Activated CD4-positive, CD25-positive, alpha-beta regulatory T cell treated with anti-CD3 and anti-CD28 coated beads, Interleukin-2, amount 50 U/mL, for 72 hours (primary cell): ENCODE measurements around the gene ARL15.
"Not testable (repeated sequence)": the region's sequence is repeated elsewhere in the genome, so short reads cannot be mapped to it uniquely, and the experiment has no call there.

Experiments used
- DNase-seq: peaks from one replicate; pipeline ENCODE4 v3.0.0; 2021

Gene ARL15

DNA sequence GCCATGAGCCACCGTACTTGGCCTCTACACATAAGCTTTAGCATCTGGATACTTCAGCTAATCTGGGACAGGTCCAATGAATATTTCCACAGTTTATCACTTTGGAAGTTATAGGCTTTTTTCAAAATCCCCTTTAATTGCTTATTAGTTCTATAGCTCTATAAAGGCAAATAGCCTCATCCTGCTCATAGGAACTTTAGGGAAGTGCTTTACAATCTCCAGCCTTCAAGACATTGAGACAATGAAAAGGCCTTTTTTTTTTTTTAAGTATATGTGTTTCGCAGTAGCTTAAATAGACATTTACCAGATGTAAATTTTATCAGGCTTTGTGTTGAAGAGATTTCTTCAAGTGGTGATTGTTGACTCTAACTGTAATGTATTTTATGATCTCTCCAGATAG is 224.2 kb downstream of the ARL15 start:
- no peak for DNase-seq

DNA sequence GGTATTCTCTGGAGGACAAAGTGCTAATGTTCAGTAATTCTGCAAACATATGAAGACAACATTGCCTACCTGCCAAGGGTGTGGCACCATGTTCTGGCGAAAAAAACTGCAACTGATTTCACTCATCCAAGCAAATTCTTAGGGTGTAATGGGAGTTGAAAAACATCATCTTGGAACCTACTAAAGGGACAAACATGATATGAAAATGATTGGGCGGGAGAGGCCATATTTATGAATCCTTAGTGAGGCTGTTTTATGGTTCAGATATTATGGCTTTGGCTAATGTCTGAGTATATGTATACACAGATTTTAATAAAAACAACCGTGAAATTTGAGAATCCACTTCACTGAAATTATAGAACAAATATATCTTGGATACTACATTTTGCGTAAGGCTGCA is 225.7 kb downstream of the ARL15 start:
- no peak for DNase-seq

- DNase-seq, result no peak
Observed at GRCh38 chr5:54083851-54084250, 226.5 kb downstream of the ARL15 start.

GRCh38 chr5:54083245-54083644 is 227.1 kb downstream of the ARL15 start:
- DNase-seq, result no peak

DNA sequence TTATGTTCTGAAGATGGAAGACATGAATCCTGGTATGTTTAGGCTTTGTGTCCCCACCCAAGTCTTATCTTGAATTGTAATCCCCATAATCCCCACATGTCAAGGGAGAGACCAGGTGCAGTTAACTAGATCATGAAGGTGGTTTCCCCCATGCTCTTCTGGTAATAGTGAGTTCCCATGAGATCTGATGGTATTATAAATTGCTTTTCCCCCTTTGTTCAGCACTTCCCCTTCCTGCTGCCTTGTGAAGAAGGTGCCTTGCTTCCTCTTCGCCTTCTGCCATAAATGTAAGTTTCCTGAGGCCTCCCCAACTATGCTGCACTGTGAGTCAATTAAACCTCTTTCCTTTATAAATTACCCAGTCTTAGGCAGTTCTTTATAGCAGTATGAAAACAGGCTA is 229.0 kb downstream of the ARL15 start:
- no peak for DNase-seq

DNA sequence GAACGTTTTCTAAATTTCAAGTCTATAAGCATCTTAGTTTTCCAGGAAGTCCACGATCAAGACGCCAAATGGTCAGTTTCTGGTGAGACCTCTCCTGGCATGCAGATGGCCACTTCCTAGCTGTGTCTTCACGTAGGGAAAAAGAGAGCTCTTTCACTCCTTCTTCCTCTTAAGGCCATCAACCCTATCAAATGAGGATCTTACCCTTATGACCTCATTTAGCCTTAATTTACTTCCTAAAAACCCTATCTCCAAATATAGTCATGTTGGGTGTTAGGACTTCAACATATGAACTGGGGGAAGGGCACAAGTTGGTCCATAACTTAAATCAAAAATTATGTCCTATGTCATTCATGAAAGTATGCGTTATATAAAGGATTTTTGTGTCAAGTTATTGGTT is 229.5 kb downstream of the ARL15 start:
- no peak for DNase-seq

DNA sequence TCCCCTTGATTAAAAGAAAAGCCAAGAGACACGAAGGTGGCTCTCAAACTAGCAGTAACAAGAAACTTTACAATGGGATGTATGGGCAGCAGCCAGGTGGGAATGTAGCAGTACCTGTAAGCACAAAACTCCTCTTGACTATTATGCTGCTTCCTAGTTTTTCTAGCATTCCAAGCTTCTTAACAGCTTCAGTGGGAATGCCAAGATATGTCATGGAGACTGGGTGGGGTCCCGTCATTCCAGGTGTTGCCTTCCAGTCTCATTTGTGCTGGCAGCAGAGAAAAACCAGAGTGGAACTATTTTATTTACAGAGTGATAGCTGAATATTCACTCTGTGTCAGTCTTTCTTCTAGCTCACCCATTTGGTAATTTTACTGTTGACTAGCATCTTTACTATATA is 236.6 kb downstream of the ARL15 start:
- DNase-seq, result no peak

GRCh38 chr5:54073131-54073530 is 237.2 kb downstream of the ARL15 start:
- no peak for DNase-seq

DNA sequence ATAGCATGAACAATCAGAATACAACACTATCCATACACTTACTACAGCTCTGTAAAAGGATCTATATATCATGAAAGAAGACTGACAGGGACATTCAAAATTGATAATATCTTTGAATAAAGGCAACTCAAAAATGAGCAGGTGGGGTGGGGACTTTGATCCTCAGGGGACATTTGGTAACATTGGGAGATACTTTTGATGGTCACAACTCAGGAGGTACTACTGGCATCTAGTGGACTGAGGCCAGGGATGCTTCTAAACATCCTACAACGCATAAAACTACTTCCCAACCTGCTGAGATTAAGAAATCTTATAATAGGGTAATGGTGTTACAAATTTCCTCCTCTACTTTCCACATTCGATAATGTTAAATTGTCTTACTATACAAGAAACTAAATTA is 243.9 kb downstream of the ARL15 start:
- no peak for DNase-seq

- no peak for DNase-seq
Observed at GRCh38 chr5:54063817-54064216, 246.6 kb downstream of the ARL15 start.

GRCh38 chr5:54062958-54063357 is 247.4 kb downstream of the ARL15 start:
- DNase-seq, result no peak

DNA sequence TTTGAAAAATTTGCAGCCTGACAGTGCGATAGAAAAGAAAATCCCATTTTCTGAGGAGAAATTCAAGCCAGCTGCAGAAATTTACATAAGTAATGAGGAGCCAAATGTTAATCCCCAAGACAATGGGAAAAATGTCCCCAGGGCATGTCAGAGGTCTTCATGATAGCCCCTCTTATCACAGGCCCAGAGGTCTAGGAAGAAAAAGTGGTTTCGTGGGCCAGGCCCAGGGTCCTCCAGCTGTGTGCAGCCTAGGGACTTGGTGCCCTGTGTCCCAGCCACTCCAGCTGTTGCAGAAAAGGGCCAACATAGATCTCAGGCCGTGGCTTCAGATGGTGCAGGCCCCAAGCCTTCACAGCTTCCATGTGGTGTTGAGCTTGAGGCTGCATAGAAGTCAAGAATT is 249.5 kb downstream of the ARL15 start:
- not testable (repeated sequence) for DNase-seq

DNA sequence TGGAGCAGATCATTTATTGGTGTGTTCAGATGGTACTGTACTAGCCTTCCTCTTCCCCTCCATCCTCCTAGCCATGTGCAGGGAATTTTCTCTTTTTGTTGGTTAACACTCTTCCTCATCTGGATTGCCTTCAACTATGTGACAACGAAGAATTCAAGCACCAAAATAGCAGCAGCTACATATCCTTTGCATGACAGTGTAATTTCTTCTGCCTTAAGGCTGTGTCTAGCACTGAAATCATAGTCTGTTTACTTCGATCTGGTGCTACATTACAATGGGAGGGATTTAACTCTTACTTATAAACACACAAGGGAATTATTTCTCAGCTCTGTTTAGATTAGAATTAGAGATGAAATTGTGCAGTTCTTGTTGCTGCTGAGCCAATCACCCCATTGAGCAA is 260.4 kb downstream of the ARL15 start:
- no peak for DNase-seq

DNA sequence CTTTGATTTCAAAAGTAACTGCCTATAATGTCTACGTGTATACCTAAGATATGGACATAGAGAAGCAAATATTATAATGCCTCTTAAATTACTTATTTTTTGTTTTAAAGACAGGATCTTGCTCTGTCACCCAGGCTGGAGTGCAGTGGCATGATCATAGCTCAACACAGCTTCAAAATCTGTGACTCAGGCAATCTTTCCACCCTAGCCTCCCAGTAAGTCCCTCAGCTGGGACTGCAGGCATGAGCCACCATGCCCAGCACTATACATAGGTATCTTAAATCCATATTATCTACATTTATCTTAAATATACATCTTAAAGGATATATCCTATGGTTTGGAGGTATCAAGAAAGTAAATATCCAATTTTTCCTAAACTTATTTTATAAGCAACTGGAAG is 261.2 kb downstream of the ARL15 start:
- no peak for DNase-seq

GRCh38 chr5:54045077-54045792 is 265.1 kb downstream of the ARL15 start:
- DNase-seq, result no peak

DNA sequence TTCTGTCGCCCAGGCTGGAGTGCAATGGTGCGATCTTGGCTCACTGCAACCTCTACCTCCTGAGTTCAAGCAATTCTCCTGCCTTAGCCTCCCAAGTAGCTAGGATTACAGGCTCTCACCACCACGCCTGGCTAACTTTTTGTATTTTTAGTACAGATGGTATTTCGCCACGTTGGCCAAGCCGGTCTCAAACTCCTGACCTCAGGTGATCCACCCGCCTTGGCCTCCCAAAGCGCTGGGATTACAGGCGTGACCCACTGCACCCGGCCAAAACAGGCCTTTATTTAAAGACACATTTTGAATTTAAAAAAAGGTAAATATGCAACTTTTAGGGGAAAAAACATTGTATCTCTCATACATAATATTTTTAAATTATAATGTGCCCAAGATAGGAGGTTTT is 266.1 kb downstream of the ARL15 start:
- not testable (repeated sequence) for DNase-seq

DNA sequence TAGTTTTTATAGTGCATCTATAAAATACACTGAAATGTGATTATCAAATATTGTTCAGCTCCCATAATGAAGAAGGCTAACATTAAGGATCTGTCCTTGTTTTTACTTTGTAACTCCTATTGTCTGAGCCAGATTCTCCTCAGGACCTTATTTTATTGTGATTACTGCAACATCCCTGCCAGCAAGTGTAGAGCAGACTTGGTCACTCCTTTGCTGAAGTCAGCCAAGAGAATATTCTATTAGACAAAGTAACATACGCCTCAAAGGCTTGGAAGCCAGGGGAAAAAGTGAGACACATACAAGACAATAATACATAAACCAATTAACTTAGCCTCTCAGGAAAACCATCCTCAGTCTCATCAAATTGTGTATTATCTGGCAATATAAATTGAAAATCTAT is 269.6 kb downstream of the ARL15 start:
- DNase-seq, result no peak

DNA sequence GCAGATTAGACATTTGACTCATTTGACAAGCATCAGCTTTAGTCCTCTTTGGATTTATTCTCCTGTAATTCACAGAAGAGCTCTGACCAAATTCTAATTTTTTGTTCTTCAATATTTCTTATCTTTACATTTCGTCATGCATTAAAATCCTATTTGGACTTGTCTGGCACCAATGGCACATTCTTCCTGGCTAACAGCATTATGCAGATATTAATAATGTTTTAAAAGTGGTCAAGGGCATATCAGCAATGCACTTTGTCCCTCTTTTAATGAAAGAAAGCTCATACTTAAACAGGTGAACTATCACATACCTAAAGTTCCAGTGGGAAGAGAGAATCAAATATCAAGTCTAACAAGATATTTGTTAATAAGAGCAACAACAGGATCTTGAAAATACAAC is 270.4 kb downstream of the ARL15 start:
- no peak for DNase-seq

GRCh38 chr5:54037205-54037604 is 273.2 kb downstream of the ARL15 start:
- no peak for DNase-seq

- DNase-seq, result no peak
Observed at GRCh38 chr5:54030981-54031380, 279.4 kb downstream of the ARL15 start.

DNA sequence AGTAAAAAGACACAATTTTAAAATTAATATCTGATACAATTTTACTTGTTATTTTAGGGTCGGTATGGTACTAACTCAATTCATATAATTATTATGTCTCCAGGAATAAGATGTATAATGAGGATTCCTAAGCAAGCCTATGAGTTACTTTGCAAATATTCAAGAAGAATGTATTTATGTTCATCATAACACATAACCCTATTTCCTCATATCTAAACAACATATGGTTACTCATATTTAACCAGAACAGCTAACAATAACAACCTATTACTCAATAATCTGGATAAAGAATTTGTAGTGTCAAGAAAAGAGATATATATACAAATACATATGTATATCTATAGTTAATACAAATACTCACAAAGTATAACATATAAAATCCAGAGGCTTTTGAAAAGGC is 285.9 kb downstream of the ARL15 start:
- no peak for DNase-seq

DNA sequence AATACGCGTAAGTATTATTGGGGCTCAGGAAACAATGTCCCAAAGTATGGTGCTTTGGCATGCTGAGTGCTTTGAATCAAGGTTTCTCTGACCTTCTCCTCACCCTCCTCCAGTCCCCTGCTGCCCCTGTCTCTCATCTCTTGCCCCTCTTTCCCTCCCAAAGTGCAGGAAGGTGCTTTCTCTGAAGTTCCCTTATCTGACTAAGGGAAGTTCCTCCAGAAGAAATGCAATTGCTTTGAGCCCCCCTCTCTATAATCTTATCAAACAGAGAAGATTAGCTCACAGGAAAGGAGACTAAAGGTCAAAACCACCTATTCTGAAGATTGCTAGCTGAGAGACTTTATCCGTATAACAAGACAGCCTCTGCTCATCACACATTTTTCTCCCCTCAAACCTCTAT is 288.1 kb downstream of the ARL15 start:
- no peak for DNase-seq

DNA sequence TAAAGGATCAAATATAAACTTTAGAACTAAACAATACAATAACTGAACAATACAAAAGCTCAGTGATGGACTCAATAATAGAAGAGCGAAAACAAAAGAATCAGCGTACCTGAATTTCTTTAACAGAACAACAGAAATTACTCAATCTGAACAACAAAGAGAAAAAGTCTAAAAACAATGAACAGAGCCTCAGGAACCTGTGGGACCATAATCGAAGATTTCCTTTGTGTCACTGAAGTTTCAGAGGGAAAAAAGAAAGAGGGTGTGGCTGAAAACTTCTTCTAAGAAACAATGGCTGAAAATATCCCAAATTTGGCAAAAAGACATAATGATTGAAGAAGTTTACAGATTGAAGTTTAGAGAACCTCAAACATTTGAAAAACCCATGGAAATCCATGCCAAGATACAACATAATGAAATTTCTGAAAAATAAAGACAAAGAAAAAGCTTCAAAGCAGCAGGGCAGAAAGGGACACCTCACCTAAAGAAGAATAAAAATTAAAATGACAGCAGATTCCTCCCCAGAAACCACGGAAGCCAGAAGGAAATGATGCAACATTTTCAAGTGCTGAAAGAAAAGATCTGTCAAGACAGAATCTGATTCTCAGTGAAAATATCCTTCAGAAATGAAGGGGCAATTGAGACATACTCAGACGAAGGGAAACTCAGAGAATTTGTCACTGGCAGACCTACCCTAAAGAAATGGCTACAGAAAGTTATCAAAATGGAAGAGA is 288.8 kb downstream of the ARL15 start:
- no peak for DNase-seq

DNA sequence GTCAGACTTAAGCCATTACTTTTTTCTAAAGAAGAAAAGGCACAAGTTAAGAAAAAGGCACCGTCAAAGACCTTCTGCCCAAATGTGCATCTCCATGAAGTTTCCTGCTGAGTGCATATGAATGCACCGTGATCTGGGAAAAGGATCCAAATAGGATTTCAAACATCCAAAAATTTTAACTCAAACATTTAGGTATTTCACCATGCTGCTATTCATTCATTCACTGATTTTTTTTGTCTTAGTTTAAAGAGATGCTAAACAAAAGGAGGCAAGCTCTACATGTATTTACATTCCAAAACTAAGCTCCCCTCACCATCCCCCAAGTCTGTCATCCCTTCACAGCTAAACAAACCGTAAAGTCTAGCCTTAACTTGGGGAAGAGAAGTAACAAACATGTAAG is 291.9 kb downstream of the ARL15 start:
- DNase-seq, result no peak

DNA sequence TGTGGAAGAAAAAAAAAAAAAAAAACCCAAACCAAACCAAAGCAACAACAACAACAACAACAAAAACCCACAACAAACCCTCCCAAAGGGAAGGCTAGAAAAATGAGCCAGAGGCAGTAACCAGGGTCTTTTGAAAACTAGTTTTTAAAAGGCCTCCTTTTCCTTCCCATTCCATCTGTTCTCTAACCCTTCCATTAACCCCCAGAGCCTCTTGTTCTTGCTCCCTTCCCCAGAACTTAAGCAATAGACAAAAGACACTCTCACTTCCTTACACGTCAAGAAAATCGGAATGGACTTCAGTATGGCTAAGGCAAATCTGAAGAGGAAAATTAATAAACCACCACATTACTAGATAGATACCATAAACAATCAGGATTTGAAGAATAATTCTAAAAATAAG is 292.8 kb downstream of the ARL15 start:
- no peak for DNase-seq
